HG02981 (cell line): ENCODE results near the gene LRRC9.
"Not testable (repeated sequence)": the region's sequence is repeated elsewhere in the genome, so short reads cannot be mapped to it uniquely, and the experiment has no call there.

Source experiments
- ATAC-seq: cut with Tn5 transposase; IDR thresholded peaks from one replicate; pipeline ENCODE4 v1.9.1; 2021; ENCODE audit warnings: mild to moderate bottlenecking, moderate library complexity; ENCODE audit not compliant: unreplicated experiment

Gene LRRC9

GRCh38 chr14:60058087-60058486, 138.1 kb downstream of the LRRC9 start:
- no peak for ATAC-seq

DNA sequence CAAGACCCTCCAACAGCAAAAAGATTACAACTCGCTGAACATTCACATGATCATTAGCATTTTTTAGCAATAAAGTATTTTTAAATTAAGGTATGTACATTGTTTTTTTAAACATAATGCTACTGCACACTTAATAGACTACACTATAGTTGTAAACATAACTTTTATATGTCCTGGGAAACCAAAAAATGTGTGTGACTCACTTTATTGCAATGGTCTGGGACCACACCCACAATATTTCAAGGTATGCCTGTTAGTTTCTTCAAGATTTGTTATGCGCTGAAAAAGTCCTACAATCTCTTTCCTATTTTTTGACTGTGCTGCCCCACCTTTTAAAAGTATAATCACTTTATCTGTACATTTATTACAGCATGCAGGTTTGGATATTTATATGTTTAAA, 141.4 kb downstream of the LRRC9 start:
- no peak for ATAC-seq

- ATAC-seq: no peak
Observed at GRCh38 chr14:60064491-60065072, 144.6 kb downstream of the LRRC9 start.

- no peak for ATAC-seq
Observed at GRCh38 chr14:60067882-60068281, 147.9 kb downstream of the LRRC9 start.

DNA sequence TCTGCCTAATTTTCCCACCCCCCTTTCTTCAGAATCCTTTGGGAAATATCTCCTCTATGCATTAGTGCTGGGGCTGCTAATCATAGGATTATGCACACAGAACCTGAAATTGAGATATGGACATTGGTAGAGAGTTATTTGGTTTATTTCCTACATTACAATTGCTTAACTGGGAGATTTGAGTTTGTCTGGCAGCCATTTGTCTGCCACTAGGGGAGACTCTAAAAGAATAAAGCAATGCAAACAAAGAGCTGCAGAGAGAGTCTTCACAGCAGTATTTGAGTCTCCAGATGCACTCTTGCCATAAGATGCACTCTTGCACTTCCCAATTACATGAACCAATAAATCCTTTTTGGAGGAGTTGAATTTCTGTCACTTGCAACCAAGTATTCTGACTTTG, 159.8 kb downstream of the LRRC9 start:
- no peak for ATAC-seq

DNA sequence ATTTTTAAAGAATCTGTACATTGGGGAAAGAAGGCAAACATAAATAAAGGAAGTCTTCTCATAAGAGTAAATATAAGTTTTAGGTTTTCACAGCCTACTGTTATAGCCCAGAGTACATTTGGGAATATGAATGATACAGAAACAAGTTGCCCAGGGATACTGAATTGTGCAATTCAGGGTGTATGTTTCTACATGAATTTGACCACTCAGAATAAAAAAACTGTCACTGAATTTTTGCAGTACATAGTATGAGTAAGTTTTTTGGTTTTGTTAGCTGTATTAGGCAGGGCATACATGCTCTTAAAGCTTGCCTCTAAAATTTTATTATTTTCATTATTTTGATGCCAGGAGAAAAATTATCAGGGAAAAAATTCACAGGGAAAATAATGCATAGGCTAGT, 165.1 kb downstream of the LRRC9 start:
- ATAC-seq: no peak

GRCh38 chr14:60085693-60086092, 165.7 kb downstream of the LRRC9 start:
- no peak for ATAC-seq

- no peak for ATAC-seq
Observed at GRCh38 chr14:60087668-60088067, 167.7 kb downstream of the LRRC9 start.

DNA sequence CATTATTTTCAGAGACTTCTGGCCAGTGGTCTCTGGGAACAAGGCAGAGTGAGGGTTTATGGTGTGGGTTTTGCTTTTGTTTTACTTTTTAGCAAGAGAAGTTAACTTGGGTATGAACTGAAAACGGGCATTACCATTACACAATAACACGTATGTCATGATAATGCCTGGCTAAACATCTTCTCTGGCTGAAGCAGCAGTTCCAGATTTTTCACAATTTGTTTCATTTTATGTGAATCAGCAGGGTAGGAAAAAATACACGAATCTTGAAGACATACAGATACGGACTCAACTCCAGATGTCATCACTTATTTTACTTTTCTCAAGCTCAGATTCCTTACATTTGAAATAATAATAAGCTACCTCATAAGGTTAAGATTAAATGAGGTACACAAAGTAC, 169.3 kb downstream of the LRRC9 start:
- no peak for ATAC-seq

DNA sequence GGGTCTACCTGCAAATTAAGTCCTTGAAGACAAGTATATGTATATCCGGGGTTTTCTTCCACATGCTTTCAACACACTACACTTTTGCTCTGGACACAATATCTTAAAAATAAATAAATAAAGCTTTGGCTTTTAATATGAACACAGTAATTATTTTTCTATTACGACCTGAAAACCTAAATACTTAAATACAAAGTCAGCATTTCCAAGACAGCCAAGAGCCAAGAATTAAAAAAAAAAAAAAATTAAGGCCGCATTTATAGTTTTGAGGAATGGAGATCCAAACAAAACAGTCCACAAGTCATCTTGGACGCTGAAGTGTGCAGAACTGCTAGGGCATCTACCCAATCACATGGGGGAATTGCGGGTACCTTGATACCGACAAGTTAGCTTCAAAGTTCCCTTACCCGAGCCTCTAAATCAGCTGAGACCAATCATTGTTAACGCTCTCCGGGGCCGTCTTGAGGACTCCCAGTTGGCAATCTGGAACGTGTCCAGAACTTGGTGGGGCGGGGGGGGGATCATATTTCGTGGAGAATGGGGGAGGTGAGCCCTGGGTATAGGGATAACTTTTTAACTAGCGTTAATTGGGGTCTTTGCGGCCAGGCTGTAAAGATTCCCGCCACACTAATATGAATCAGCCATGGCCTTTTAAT, 171.0 kb downstream of the LRRC9 start:
- no peak for ATAC-seq

DNA sequence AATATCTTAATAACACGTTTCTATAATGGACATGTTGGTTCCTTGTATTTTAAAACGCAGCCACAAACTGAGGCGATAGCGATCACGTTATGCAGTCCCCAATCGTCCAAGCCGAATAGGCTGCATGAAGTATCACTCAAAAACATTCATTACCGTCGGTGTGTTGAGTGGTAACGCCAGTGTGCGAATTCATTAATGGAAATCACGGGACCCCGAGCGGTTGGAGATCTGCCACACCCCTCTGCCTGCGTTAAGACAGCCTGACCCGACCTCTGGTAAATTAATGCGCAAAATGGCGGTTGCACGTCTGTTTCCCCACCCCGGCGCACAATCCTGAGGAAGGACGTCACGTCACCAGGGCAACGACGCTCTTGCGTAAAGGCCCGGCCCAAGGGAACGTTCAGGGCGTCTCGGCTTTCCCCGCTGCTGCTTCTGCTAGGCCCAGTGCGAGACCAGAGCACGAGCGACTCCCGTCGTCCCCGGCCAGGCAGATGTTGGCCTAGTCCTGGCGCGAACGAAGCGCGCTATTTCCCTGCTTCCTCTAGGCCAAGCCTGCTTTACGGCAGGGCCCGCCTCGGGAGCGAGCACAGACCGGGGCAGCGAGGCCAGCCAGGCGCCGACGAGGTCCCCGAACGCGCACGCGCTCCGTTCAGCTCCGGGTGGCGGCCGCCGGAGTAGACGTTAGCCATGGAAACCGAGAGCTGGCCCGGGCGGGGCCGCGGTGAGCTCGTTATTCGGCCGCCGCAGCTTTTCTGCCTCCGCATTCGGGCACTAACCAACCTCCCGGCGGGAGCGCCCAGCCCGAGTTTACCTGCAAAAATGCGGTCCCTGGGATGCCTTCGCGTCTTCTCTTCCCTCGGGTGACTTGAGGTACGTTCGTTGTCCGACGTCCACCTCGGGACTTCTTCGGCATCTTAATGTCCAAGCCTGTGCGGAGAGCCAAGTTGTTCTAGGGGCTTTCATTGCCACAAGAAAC, 171.9 kb downstream of the LRRC9 start, which contains the start of gene PCNX4:
Gene PCNX4, plus strand, starts transcription at position 374 of the 976 bp plus-strand sequence. CDS start 15,716 bp downstream, outside the sequence.
- ATAC-seq: peak; percentile 95

- no peak for ATAC-seq
Observed at GRCh38 chr14:60092526-60092920, 172.6 kb downstream of the LRRC9 start.

- ATAC-seq: no peak
Observed at GRCh38 chr14:60093080-60093479, 173.1 kb downstream of the LRRC9 start.

DNA sequence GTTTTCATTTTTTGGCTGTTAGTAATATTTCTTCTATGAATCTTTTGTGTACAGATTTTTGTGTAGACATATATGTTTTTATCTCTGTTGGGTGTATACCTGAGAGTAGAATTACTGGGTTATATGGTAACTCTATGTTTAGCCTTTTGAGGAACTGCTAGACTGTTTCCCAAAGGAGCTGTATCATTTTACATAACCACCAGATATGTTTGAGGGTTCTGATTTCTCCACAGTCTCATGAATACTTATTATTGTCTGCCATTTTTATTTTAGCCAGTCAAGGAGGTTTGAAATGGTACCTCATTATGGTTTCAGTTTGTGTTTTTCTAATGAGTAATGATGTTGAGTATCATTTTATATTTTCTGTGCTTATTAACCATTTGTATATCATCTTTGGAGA, 173.7 kb downstream of the LRRC9 start:
- ATAC-seq: no peak

DNA sequence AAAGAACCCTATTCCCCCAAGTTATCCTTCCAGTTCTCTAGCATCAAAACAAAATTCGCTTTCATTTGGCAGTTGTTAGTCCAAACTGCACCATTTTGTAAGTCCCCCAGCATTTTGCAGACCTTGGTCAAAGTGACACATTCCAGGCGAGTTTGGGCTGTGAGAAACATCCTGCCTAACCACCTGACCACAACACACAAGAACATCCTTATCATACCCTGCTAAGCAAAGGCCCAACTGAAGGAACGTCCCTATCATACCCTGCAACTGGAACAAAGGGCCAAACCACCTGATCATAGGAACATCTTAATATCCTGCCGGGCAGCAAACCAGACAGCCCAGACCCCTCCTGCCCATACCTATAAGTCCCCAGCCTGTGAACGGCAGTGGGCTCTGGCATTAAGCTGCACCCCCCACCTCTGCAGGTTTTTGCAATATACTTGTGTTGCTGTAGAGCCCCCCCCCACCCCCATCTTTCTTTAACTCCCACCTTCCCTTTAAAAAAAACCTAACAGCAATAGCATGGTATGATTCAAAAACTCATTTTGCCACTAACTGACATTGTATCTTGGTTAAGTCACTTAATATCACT, 174.5 kb downstream of the LRRC9 start:
- ATAC-seq: no peak

DNA sequence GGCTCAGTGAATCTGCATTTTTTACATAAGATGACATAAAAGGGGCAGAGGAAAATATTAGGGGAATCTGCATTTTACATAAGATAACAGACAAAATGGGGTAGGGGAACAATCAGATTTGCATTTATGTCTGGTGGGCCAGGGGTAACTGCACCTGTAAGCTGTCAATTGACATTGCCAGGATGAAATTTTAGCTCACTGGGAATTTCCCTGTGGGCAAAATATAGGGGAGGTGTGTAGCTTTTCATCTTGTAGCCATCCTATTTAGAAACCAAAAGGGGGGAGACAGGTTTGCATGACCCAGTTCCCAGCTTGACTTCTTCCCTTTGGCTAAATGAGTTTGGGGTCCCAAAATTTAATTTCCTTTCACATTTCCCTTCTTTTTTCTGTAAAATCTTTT, 175.3 kb downstream of the LRRC9 start:
- ATAC-seq: no peak

DNA sequence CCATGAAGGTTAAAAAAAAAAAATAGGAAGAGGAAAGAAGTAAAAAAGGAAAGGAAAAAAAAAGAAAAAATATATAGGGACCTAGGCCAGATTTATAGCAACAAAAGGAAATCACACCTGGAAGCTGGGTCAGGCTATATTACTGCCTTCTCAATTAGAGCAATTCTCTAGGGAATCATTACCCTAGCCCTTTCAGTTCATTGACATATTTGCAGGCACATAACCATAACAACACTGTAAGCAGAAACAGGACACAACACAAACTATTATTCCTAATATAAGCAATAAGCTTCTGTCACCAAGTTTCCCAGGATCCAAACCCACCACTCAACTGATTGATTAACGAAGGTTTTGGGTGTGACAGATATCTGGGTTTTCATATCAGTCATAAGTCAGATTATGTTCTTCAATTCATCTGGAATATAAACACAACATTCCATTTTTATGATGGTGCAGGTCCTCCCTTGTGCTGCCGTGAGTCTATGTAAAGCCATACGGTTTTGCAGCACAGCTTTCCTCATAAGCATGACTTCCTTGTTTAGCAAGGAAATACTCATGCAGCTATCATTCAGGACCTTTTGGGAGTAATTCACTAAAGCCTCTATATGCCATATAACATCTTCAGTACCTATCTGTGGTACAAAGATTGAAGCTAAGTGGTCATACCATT, 176.0 kb downstream of the LRRC9 start:
- no peak for ATAC-seq

DNA sequence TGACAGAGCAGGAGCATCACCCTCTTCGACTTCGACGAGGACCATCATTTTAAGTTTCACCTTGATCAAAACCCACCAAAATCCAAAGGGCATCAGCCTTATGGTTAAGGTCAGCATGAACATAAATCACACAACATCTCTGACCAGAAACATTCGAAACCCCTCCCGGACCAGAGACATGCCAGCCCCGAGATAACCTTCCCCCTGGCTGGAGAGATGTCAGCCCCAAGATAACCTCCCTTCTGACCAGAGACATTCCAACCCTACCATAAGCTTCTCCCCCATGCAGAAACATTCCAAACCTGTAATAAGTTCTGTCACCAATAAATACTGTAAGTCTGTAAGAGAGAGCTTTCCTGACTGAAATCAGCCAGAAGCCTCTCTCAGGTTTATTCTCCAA, 178.0 kb downstream of the LRRC9 start:
- ATAC-seq: no peak

- ATAC-seq: not testable (repeated sequence)
Observed at GRCh38 chr14:60099855-60100254, 179.9 kb downstream of the LRRC9 start.

GRCh38 chr14:60101786-60102185, 181.8 kb downstream of the LRRC9 start:
- no peak for ATAC-seq

GRCh38 chr14:60102389-60102788, 182.4 kb downstream of the LRRC9 start:
- ATAC-seq: no peak
